OCI-LY3 (cell line): ENCODE measurements around the gene SLCO2B1.

Experiments used
- EZH2phosphoT487 ChIP-seq: fragments of 200-600 bp; shearing (Covaris generic); IDR thresholded peaks from 2 replicates; pipeline ENCODE4 v1.6.1; 2018; ENCODE audit warnings: antibody characterized with exemption, mixed run types, low read depth
- TF ChIP-seq, protein P1 (sequence below): fragments of 200-600, 300-600 bp; sonication (generic); IDR thresholded peaks from 2 replicates; pipeline ENCODE4 v1.5.1; 2014; ENCODE audit warnings: antibody characterized with exemption, low read length, low read depth

DNA sequence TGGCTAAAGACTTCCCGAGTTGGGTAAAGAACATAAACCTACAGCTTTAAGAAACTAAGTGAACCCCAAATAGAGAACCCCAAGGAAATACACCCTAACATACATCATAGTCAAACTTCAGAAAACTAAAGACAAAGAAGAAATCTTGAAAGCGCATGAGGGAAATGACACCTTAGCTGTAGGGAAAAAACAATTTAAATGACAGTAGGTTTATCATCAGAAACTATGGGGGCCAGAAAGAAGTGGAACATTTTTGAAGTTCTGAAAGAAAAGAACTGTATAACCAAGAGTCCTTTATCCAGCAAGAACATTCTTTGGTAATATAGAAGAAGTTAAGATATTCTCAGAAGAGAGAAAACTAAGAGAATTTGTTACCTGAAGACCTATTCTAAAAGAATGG is 38.7 kb upstream of the SLCO2B1 start:
- TF ChIP-seq, protein P1, sequence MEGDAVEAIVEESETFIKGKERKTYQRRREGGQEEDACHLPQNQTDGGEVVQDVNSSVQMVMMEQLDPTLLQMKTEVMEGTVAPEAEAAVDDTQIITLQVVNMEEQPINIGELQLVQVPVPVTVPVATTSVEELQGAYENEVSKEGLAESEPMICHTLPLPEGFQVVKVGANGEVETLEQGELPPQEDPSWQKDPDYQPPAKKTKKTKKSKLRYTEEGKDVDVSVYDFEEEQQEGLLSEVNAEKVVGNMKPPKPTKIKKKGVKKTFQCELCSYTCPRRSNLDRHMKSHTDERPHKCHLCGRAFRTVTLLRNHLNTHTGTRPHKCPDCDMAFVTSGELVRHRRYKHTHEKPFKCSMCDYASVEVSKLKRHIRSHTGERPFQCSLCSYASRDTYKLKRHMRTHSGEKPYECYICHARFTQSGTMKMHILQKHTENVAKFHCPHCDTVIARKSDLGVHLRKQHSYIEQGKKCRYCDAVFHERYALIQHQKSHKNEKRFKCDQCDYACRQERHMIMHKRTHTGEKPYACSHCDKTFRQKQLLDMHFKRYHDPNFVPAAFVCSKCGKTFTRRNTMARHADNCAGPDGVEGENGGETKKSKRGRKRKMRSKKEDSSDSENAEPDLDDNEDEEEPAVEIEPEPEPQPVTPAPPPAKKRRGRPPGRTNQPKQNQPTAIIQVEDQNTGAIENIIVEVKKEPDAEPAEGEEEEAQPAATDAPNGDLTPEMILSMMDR = no peak
- TF ChIP-seq EZH2phosphoT487 = no peak
